H1 (cell line): Measurements from ENCODE around the gene MED28. TPM values are rescaled to one million over a fixed set of nuclear protein-coding genes. Genes with fewer than 3 reads are reported as not detected.

Experiments used
- CHD7 ChIP-seq: fragments of 300-600 bp; sonication (generic); IDR thresholded peaks from 2 replicates; pipeline ENCODE4 v1.7.1; 2012; ENCODE audit warnings: low read length, moderate library complexity, mild to moderate bottlenecking, inconsistent platforms; ENCODE audit not compliant: insufficient replicate concordance
- polyA plus RNA-seq, 7 experiments: library from polyadenylated mRNA; depleted of rRNA in 3 of 7; stranded (reverse) in 5 of 7; unstranded in 2 of 7; fragments of >200 nt in 5 of 7; fragments of 200-250 nt in 2 of 7; gene quantifications; 1 replicate in 5 of 7; 2 replicates in 1 of 7; 4 replicates in 1 of 7; pipeline versions ENCODE4 v1.2.1 to v1.2.3, GENCODE V29; 2011 to 2013; ENCODE audit warnings: missing spikeins in 2 of 7, mixed read lengths in 2 of 7
- total RNA-seq: library from RNA; stranded (reverse); fragmentation: NEBNext Ultra II Directional; extraction: Animal tissue kit (Norgen Biotek cat#: 25700); gene quantifications from 2 replicates; pipeline ENCODE4 v1.2.1, GENCODE V29; 2021

The MED28 gene
- total and polyA plus RNA-seq, 2 of the 8 experiments (the other 6 are each of a cell fraction or from before 2014, with no cell fraction given): 24.0 to 87.1 TPM

GRCh38 chr4:17647927-17648326, 33.5 kb downstream of the MED28 start (continued):
- no peak for TF ChIP-seq CHD7
- TF ChIP-seq, all 59 proteins: peak for 4
